Measurements from ENCODE around the gene ACSBG1.

ACSBG1 gene

GRCh38 chr15:78168608-78169007, 65.8 kb downstream of the ACSBG1 start:
- TF ChIP-seq, protein P1, sequence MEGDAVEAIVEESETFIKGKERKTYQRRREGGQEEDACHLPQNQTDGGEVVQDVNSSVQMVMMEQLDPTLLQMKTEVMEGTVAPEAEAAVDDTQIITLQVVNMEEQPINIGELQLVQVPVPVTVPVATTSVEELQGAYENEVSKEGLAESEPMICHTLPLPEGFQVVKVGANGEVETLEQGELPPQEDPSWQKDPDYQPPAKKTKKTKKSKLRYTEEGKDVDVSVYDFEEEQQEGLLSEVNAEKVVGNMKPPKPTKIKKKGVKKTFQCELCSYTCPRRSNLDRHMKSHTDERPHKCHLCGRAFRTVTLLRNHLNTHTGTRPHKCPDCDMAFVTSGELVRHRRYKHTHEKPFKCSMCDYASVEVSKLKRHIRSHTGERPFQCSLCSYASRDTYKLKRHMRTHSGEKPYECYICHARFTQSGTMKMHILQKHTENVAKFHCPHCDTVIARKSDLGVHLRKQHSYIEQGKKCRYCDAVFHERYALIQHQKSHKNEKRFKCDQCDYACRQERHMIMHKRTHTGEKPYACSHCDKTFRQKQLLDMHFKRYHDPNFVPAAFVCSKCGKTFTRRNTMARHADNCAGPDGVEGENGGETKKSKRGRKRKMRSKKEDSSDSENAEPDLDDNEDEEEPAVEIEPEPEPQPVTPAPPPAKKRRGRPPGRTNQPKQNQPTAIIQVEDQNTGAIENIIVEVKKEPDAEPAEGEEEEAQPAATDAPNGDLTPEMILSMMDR (conservative IDR thresholded peaks at IDR 0.05; ENCODE audit: low read depth, low read length) = no peak
- DNase-seq (ENCODE audit: low read depth) = no peak
- no peak overlapping the region for H3K4me3 ChIP-seq (ENCODE audit: low read depth, low read length)

GRCh38 chr15:78167227-78167888, 67.0 kb downstream of the ACSBG1 start:
- H3K4me3 ChIP-seq (ENCODE audit: low read depth, low read length) = no peak overlapping the region
- TF ChIP-seq, protein P1 (conservative IDR thresholded peaks at IDR 0.05; ENCODE audit: low read depth, low read length) = no peak
- no peak for DNase-seq (ENCODE audit: low read depth)

- no peak for DNase-seq (ENCODE audit: low read depth)
- no peak overlapping the region for H3K4me3 ChIP-seq (ENCODE audit: low read depth, low read length)
- TF ChIP-seq, protein P1 (conservative IDR thresholded peaks at IDR 0.05; ENCODE audit: low read depth, low read length) = no peak
These were observed 70.4 kb downstream of the ACSBG1 start for GRCh38 chr15:78164010-78164409.

DNA sequence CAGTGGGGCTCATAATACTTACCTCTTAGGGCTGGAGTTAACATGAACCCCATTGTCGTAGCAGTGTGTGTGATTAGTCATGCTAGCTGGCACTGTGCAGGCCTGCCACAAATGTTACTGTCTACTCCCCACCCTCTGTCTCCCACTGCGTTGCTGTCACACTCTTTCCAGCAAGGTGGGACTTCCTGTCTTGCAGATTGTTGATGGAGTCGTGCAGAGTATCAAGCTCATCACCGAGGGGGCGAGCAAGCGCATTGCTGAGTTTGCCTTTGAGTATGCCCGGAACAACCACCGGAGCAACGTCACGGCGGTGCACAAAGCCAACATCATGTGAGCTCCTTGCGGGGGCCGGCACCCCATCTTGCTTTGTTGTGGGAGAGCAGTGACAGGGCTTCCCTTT, 72.3 kb downstream of the ACSBG1 start:
- TF ChIP-seq, protein P1 (conservative IDR thresholded peaks at IDR 0.05; ENCODE audit: low read depth, low read length) = no peak
- no peak for DNase-seq (ENCODE audit: low read depth)

GRCh38 chr15:78159395-78159794, 75.0 kb downstream of the ACSBG1 start:
- H3K4me3 ChIP-seq (ENCODE audit: low read depth, low read length) = no peak overlapping the region
- DNase-seq (ENCODE audit: low read depth) = no peak

More for the DNA sequence above, 72.3 kb downstream of the ACSBG1 start:
- no peak overlapping the region for H3K4me3 ChIP-seq (ENCODE audit: low read depth, low read length)

DNA sequence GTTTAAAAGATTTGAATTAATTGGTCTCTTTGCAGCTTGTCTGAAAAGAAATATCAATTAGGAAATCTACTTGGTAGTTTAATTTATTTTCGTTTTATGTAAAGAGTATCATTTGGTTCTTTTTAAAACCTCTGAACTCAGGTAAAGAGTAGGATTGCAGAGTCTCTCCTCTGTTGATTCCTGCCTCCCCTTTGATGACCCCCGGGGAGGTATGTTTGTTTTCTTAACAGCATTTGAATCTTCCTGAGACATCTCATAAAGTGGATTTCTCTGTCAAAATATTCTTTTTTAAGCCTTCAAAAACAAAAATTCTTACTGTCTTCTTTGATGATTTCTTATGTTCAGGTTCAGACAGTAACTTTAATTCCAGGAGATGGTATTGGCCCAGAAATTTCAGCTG, 77.2 kb downstream of the ACSBG1 start:
- no peak for DNase-seq (ENCODE audit: low read depth)
- TF ChIP-seq, protein P1 (conservative IDR thresholded peaks at IDR 0.05; ENCODE audit: low read depth, low read length) = no peak

More at GRCh38 chr15:78159395-78159794, 75.0 kb downstream of the ACSBG1 start:
- TF ChIP-seq, protein P1 (conservative IDR thresholded peaks at IDR 0.05; ENCODE audit: low read depth, low read length) = no peak

GRCh38 chr15:78156653-78157052, 77.7 kb downstream of the ACSBG1 start:
- H3K4me3 ChIP-seq (ENCODE audit: low read depth, low read length) = no peak overlapping the region
- no peak for DNase-seq (ENCODE audit: low read depth)
- TF ChIP-seq, protein P1 (conservative IDR thresholded peaks at IDR 0.05; ENCODE audit: low read depth, low read length) = no peak

More for the DNA sequence above, 77.2 kb downstream of the ACSBG1 start:
- no peak overlapping the region for H3K4me3 ChIP-seq (ENCODE audit: low read depth, low read length)
